8988T (cell line): ENCODE data around the gene KBTBD8.

ENCODE experiments used
- DNase-seq: peaks from one replicate; pipeline ENCODE4 v3.0.0; 2011

Gene KBTBD8

GRCh38 chr3:66997560-66998112 is 471 bp upstream of the KBTBD8 start:
- DNase-seq: no peak

GRCh38 chr3:66998904-66999235 is 763 bp downstream of the KBTBD8 start:
- DNase-seq: no peak

GRCh38 chr3:67000009-67000408 is 1.9 kb downstream of the KBTBD8 start:
- no peak for DNase-seq

GRCh38 chr3:67001086-67001861 is 3.2 kb downstream of the KBTBD8 start:
- no peak for DNase-seq

GRCh38 chr3:67005974-67006373 is 7.9 kb downstream of the KBTBD8 start:
- no peak for DNase-seq

GRCh38 chr3:67006460-67006859 is 8.4 kb downstream of the KBTBD8 start:
- no peak for DNase-seq

- no peak for DNase-seq
Observed at GRCh38 chr3:67008388-67008787, 10.3 kb downstream of the KBTBD8 start.

GRCh38 chr3:67009716-67010115 is 11.6 kb downstream of the KBTBD8 start:
- no peak for DNase-seq

DNA sequence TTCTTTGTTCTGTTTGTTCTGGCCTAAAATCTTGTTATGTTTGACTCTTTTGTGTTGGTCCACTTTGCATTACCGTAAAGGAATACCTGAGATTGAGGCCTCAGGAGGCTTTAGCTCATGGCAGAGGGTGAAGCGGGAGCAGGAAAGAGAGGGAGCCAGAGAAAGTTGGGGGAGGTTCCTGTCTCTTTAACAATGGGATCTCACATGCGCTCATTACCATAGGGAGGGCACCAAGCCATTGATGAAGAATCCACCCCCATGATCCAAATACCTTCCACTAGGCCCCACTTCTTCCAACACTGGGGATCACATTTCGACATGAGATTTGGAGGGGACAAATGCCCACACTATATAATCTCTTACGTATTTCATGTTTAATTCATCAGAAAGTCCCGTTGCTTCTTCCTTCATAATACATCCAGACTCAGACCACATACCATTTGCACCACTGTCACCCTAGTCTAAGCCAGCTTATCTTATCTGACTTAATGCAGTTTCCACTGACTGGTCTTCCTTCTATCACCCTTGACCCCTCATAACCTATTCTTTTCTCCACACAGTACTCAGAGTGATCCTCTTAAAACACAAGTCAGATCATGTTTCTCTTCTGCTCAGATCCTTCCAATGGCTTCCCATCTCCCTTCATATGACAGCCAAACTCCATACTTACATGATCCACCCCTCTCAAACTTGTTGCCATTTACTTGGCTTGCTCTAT is 13.5 kb downstream of the KBTBD8 start:
- DNase-seq: no peak

- no peak for DNase-seq
Observed at GRCh38 chr3:67012564-67012963, 14.5 kb downstream of the KBTBD8 start.

DNA sequence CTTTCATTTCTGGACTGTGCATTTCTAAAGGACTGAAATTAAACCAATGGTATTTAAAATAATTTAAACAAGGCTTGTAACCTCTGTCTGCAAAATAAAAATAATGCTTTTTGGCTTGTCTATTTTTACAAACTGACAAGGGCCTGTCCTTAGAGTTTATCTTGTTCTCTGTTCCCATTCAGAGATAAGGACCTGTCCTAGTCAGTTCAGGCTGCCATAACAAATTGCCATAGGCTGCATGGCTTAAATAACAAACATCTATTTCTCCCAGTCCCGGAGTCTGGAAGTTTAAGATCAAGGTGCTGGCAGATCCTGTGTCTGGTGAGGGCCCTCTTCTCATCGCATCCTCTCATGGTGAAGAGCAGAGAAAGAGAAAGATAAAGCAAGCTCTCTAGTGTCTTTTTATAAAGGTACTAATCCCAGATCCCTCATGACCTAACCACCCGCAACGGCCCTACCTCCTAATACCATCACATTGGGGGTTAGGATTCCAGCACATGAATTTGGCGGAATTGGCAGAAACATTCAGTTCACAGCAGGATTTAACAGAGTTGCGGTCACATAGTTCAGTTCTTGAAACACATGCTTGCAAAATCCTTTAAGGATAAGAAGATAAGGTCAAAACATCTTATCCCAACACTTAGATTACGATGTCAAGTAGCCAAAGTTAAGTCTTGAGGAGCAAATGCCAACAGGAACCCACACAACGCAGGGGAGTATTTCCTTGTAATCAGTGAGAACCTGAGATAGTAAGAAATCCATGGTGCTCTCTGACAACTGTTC is 17.8 kb downstream of the KBTBD8 start:
- no peak for DNase-seq

DNA sequence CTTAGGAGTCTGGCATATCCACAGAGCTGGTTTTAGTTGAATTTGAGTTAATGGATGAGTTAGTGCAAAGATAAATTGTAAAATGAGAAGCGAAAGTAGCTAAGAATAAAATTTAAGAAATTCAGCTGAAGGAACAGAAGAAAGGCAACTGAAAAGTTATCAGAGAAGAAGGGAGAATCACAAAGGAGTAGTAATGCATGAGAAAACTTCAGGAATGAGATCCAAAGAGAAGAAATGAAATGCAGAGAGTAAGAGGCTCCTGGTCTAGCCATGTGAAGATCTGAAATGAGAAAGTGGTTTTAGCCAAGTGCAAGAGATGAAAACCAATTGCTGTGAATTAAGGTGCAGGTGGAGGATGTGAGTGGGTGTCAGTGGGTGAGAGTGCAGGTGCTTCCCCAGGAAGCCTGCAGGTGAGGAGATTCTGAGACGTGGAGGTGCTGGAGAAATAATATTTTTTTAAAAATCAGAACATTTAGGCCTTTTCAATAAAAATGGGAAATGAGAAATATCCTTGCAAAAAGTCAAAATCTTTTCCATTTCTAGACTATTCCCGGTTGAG is 18.5 kb downstream of the KBTBD8 start:
- DNase-seq: no peak

GRCh38 chr3:67017211-67017610 is 19.1 kb downstream of the KBTBD8 start:
- DNase-seq: no peak

DNA sequence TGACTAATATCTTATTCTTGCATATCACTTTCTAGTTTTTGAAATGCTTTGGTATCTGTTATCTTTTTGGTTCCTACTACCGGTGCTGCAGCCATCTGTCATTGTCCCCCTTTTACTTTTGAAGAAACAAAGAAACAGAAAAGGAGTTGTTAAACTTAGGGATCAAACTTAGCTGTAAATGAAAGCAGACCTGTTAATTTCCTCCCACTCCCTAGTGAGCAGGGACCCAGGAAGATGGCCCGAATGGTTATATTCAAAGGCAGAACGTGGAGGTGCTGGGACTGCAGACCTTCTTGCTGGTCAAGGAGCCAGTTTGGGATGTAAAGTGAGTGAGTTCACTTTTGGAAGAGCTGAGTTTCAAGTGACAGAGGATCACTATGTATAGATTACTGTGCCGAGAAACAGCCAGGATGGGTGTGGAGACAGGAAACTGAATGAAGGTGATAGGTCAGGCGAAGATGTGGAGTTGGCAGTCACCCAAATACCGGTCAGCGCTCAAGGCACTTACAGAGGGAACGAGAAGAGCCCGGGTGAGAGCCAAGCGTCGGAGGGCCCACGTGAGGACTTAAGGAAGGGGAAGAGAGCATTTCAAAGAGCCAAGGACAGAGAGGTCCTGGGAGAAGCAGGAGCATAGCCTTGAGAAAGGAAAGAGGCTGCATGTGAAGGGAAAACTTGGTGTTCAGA is 20.1 kb downstream of the KBTBD8 start:
- no peak for DNase-seq

DNA sequence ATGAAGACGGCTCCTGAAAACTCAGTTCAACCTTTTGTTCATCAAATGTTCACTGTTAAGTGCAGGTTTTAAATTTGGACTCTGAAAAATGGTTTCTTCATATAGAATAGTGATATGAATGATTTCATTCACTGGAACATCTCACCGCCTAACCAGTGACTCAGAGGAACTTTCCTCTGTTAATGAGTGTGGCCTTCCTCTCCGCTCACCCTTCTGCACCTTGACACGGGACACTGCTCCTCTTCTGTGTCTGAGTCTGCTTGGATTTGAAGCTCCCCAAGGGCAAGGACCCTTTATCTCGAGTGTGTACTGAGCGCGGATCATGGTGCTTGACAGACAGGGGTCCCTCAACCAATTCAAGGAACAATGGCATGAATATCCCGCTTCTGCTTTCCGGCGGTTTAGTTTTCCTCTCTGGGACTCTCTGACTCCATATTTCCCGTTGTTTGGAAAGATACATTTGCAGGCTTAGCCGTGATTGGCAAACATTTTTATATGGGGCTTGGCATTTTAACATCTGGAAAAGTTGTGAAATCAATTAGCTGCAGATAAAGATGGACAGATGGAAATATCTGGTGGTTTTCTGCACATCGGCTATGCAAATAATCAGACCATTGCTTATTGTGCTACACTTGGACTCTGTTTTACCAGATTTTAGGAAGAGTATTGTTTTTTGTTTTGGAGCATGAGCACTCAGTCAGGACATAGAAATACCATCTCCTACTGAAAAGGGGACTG is 20.9 kb downstream of the KBTBD8 start:
- no peak for DNase-seq

DNA sequence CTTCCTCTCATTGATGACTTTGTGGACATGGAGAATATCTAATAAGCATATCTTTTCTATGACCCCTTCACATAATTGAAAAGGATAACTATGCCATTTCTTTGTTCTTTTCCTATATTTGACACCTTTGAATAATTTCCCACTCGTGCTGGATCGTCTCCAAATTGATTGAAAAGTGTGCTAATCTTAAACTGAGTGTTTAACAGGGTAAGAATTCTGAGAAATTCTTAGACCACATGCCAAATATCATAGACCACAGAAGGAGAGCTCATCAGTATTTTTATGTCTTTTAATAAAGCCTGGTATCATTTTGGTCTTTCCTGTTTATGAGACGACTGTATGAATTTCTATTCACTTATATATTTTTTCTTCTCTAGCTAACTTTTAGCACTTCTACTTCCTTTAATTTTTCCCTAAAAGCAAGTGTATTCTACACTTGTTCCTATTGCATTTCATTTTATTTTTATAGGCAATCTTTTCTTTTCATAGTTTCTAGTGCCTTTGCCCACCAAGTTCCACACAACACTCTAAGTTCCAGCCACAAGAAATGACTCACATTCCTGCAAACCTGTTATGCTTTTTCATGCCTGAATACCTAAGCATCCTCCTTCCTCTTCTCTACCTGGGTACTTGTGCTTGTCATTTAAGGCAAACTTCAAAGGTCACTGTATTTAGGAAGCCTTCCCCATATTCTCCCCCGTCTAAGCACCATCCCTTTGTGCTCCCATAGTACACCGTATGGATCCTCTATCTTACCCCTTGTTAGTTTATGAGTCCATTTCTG is 30.1 kb downstream of the KBTBD8 start:
- no peak for DNase-seq

DNA sequence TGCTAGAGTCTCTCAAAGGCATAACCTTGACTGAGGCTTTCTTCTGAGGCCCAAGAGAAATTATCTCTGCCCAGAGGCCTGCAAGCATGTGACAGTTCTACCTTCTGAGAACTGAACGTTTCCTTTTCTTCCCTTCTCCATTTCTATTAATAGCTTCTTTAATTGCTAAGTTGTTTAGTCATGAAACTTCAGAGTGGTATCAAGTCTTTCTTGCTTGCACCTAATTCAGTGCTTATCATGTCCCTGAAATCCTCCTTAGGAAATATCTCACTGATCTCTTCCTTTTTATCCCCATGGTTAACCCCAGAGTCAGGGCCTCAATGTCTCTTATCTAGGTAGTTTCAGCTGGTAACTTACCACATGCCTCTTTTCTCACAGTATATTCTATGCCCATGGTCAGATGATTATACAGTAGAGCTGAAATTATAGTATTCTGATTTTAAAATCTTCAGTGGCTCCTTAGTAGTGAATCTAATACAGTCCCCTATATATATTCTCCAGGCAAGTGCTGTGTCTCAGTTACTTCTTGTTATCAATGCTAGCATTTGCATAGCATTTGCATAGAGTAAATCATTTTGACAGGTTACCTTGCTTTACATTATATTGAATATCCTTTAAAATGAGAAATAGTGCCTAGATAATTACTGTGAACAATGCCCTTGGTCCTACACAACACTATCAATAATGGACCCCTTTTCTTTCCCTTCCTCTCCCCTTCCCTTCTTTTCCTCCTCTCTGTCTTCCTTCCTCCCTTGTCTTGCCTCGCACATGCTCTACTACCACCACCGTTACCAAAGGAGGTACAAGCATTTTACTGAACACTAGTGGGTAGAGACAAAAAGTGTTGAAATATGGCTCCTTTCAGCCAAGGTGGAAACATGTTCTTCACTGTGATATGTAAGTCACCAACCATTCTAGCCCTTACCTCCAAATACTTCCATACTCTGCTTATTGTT is 33.0 kb downstream of the KBTBD8 start:
- DNase-seq: no peak

- DNase-seq: no peak
Observed at GRCh38 chr3:67031986-67032385, 33.9 kb downstream of the KBTBD8 start.

DNA sequence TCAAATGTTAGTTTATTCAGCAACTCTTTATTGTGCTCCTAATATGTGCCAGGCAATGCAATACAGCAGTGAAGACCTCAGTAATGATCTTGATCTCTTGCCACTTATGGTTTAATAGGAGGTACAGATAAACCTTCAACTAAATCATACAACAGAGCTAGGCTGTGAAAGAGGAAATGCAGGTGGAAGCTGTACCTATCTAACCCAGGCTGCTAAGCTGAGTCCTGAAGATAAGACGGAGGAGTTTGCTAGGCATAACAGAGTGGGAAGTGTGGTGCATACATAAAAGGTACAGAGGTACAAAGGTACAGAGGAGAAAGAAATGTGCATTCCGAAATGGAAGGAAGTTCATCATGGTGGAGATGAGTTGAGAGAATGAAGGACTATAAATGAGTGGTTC is 35.0 kb downstream of the KBTBD8 start:
- no peak for DNase-seq

DNA sequence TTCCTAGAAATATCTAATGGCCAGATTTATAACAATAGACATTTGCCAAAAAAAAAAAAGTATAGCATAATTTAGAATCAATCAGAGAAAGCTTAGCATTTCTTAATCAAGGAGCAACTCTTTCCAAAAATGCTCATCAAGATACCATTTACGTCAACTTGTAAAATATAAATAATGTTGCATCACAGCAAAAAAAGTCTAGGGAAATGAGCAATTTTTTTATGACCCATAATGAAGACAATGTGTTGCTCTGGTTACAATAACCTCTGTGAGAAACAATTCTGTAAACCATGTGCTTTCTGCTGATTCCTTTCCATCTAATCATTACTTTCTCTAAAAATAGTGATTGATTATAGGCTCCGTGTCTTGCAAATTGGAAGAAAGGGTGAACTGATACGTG is 36.3 kb downstream of the KBTBD8 start:
- no peak for DNase-seq
